Activated T-cell treated with anti-CD3 and anti-CD28 coated beads, Interleukin-2, amount 50 U/mL, for 4 hours (primary cell): Measurements from ENCODE around the gene PODXL. TPM values are rescaled to one million over a fixed set of nuclear protein-coding genes. Genes with fewer than 3 reads are reported as not detected.
"Not testable (repeated sequence)": the region's sequence is repeated elsewhere in the genome, so short reads cannot be mapped to it uniquely, and the experiment has no call there.

Experiments used
- ATAC-seq, 2 donors: fragments of 200-7000 bp; cut with Tn5 transposase; one replicate each; pipeline ENCODE4 v1.10.0; 2021
- DNase-seq: peaks from one replicate; pipeline ENCODE4 v3.0.0-alpha.2; 2020
- H3K27me3 Mint-ChIP-seq: one replicate; pipeline ENCODE4 v1.8.0; 2021; ENCODE audit warnings: low read depth, mixed read lengths
- H3K36me3 Mint-ChIP-seq: one replicate; pipeline ENCODE4 v1.8.0; 2022; ENCODE audit warnings: mixed read lengths; ENCODE audit not compliant: insufficient read depth
- H3K4me1 Mint-ChIP-seq: one replicate; pipeline ENCODE4 v1.8.0; 2021; ENCODE audit warnings: low read depth, mixed read lengths
- H3K4me3 Mint-ChIP-seq: one replicate; pipeline ENCODE4 v1.8.0; 2021; ENCODE audit warnings: mild to moderate bottlenecking, moderate library complexity, mixed read lengths
- H3K9me3 Mint-ChIP-seq: one replicate; pipeline ENCODE4 v1.8.0; 2021; ENCODE audit warnings: mixed read lengths
- total RNA-seq, 3 donors: library from RNA; stranded (reverse); gene quantifications; one replicate each; pipeline ENCODE4 v1.2.1, GENCODE V29; 2021

Gene PODXL
- total RNA-seq, 3 donors from 2014 or later, result 0.76 to 1.4 (median 1.1) TPM

- DNase-seq (no peak), ATAC-seq (no peak)
- Mint-ChIP-seq H3K4me1 (no peaks in the 10 kb centered on the region), H3K9me3 (no peaks in the 10 kb centered on the region), H3K4me3 (no peak overlapping the region), H3K27me3 (no peaks in the 10 kb centered on the region), H3K36me3 (peaks cover 6% of the 10 kb centered on the region)
Measured at GRCh38 chr7:131489881-131490280, 66.5 kb downstream of the PODXL start.

GRCh38 chr7:131489196-131489595 lies 67.2 kb downstream of the PODXL start:
- Mint-ChIP-seq H3K9me3 (no peaks in the 10 kb centered on the region), H3K36me3 (peaks cover 8% of the 10 kb centered on the region), H3K4me3 (no peak overlapping the region), H3K4me1 (no peaks in the 10 kb centered on the region), H3K27me3 (no peaks in the 10 kb centered on the region)
- ATAC-seq (no peak), DNase-seq (no peak)

- Mint-ChIP-seq H3K27me3 (no peaks in the 10 kb centered on the region), H3K4me1 (no peaks in the 10 kb centered on the region), H3K9me3 (no peaks in the 10 kb centered on the region), H3K4me3 (no peak overlapping the region), H3K36me3 (peaks cover 8% of the 10 kb centered on the region)
- ATAC-seq, result no peak
- DNase-seq, result no peak
Measured at GRCh38 chr7:131488361-131488760, 68.1 kb downstream of the PODXL start.

- no peaks in the 10 kb centered on the region for H3K4me1 Mint-ChIP-seq
- DNase-seq (no peak), ATAC-seq (no peak)
- H3K36me3 Mint-ChIP-seq, result peaks cover 8% of the 10 kb centered on the region
- no peaks in the 10 kb centered on the region for H3K9me3 Mint-ChIP-seq
- H3K27me3 Mint-ChIP-seq, result no peaks in the 10 kb centered on the region
- H3K4me3 Mint-ChIP-seq, result no peak overlapping the region
Measured at GRCh38 chr7:131487217-131487616, 69.2 kb downstream of the PODXL start.

GRCh38 chr7:131486346-131486745 lies 70.1 kb downstream of the PODXL start:
- Mint-ChIP-seq H3K36me3 (peaks cover 7% of the 10 kb centered on the region), H3K27me3 (no peaks in the 10 kb centered on the region), H3K4me1 (no peaks in the 10 kb centered on the region), H3K9me3 (no peaks in the 10 kb centered on the region), H3K4me3 (no peak overlapping the region)
- no peak for ATAC-seq
- no peak for DNase-seq

- H3K27me3 Mint-ChIP-seq, result no peaks in the 10 kb centered on the region
- H3K4me3 Mint-ChIP-seq, result no peak overlapping the region
- H3K4me1 Mint-ChIP-seq, result no peaks in the 10 kb centered on the region
- ATAC-seq, result no peak
- H3K36me3 Mint-ChIP-seq, result peaks cover 8% of the 10 kb centered on the region
- H3K9me3 Mint-ChIP-seq, result no peaks in the 10 kb centered on the region
- no peak for DNase-seq
Measured at GRCh38 chr7:131483586-131483985, 72.8 kb downstream of the PODXL start.

- Mint-ChIP-seq H3K9me3 (no peaks in the 10 kb centered on the region), H3K4me3 (no peak overlapping the region), H3K36me3 (peaks cover 6% of the 10 kb centered on the region), H3K27me3 (no peaks in the 10 kb centered on the region), H3K4me1 (no peaks in the 10 kb centered on the region)
- ATAC-seq, result no peak
- no peak for DNase-seq
Measured at GRCh38 chr7:131482800-131483199, 73.6 kb downstream of the PODXL start.

- no peaks in the 10 kb centered on the region for H3K27me3 Mint-ChIP-seq
- H3K9me3 Mint-ChIP-seq, result no peaks in the 10 kb centered on the region
- no peak for DNase-seq
- no peak for ATAC-seq
- H3K36me3 Mint-ChIP-seq, result peaks cover 8% of the 10 kb centered on the region
- no peaks in the 10 kb centered on the region for H3K4me1 Mint-ChIP-seq
- H3K4me3 Mint-ChIP-seq, result no peak overlapping the region
Measured at GRCh38 chr7:131480384-131481315, 75.8 kb downstream of the PODXL start.

GRCh38 chr7:131476740-131477139 lies 79.7 kb downstream of the PODXL start:
- no peaks in the 10 kb centered on the region for H3K27me3 Mint-ChIP-seq
- H3K9me3 Mint-ChIP-seq, result no peaks in the 10 kb centered on the region
- H3K4me3 Mint-ChIP-seq, result no peak overlapping the region
- H3K4me1 Mint-ChIP-seq, result no peaks in the 10 kb centered on the region
- no peak for ATAC-seq
- peaks cover 25% of the 10 kb centered on the region for H3K36me3 Mint-ChIP-seq
- no peak for DNase-seq

- H3K4me1 Mint-ChIP-seq, result no peaks in the 10 kb centered on the region
Measured at GRCh38 chr7:131471250-131472004, 85.0 kb downstream of the PODXL start.

GRCh38 chr7:131467788-131468187 lies 88.6 kb downstream of the PODXL start:
- Mint-ChIP-seq H3K36me3 (peaks cover 51% of the 10 kb centered on the region), H3K9me3 (no peaks in the 10 kb centered on the region), H3K4me1 (no peaks in the 10 kb centered on the region), H3K27me3 (no peaks in the 10 kb centered on the region), H3K4me3 (no peak overlapping the region)
- no peak for DNase-seq
- ATAC-seq, result no peak

More at GRCh38 chr7:131471250-131472004, 85.0 kb downstream of the PODXL start:
- H3K4me3 Mint-ChIP-seq, result no peak overlapping the region
- ATAC-seq (no peak), DNase-seq (no peak)
- peaks cover 52% of the 10 kb centered on the region for H3K36me3 Mint-ChIP-seq
- no peaks in the 10 kb centered on the region for H3K27me3 Mint-ChIP-seq
- no peaks in the 10 kb centered on the region for H3K9me3 Mint-ChIP-seq

- Mint-ChIP-seq H3K4me3 (no peak overlapping the region), H3K36me3 (peaks cover 52% of the 10 kb centered on the region), H3K4me1 (no peaks in the 10 kb centered on the region), H3K9me3 (no peaks in the 10 kb centered on the region), H3K27me3 (no peaks in the 10 kb centered on the region)
- no peak for ATAC-seq
- no peak for DNase-seq
Measured at GRCh38 chr7:131466735-131467365, 89.6 kb downstream of the PODXL start.

GRCh38 chr7:131462715-131463114 lies 93.7 kb downstream of the PODXL start:
- ATAC-seq, H3K27me3 Mint-ChIP-seq, DNase-seq, H3K9me3 Mint-ChIP-seq, H3K4me1 Mint-ChIP-seq, H3K4me3 Mint-ChIP-seq: not testable (repeated sequence)
- peaks cover 36% of the 10 kb centered on the region for H3K36me3 Mint-ChIP-seq

- Mint-ChIP-seq H3K9me3 (no peaks in the 10 kb centered on the region), H3K4me3 (no peak overlapping the region), H3K36me3 (peaks cover 32% of the 10 kb centered on the region), H3K27me3 (no peaks in the 10 kb centered on the region), H3K4me1 (no peaks in the 10 kb centered on the region)
- DNase-seq (no peak), ATAC-seq (no peak)
Measured at GRCh38 chr7:131462059-131462458, 94.4 kb downstream of the PODXL start.
